ENCODE data around the gene OLFM1. TPM values are rescaled to one million over a fixed set of nuclear protein-coding genes. Genes with fewer than 3 reads are reported as not detected.

Gene OLFM1
- total and polyA plus RNA-seq, 2 of the 4 experiments (the other 2 are of a cell fraction) = 0.36 to 0.38 TPM

- Histone ChIP-seq H3K27me3 (ENCODE audit: control insufficient read depth, insufficient read depth, low read length) (no peaks in the 10 kb centered on the region; the same call in 1 of the 2 replicates), H3K36me3 (ENCODE audit: control insufficient read depth, insufficient read depth, low read length) (no peaks in the 10 kb centered on the region), H3K4ac (ENCODE audit: low read depth, low read length) (no peak overlapping the region), H3K56ac (ENCODE audit: extremely low read depth, insufficient read depth, low read length) (no peak overlapping the region), H2AK5ac (ENCODE audit: low read depth, low read length) (no peak overlapping the region), H2BK5ac (ENCODE audit: low read depth, low read length, poor library complexity, severe bottlenecking) (no peak overlapping the region), H3K9me3 (ENCODE audit: control insufficient read depth, insufficient read depth, low read length) (no peaks in the 10 kb centered on the region), H3K27ac (ENCODE audit: insufficient read depth, low read length) (no peak overlapping the region), H3K4me2 (ENCODE audit: low read depth, low read length) (no peak overlapping the region), H4K5ac (ENCODE audit: low read depth, low read length) (no peak overlapping the region), H4K91ac (ENCODE audit: insufficient read depth, low read depth, low read length) (no peak overlapping the region), H2BK120ac (ENCODE audit: low read depth, low read length) (no peak overlapping the region), H3K14ac (replicated peaks; ENCODE audit: low read depth, low read length) (no peak overlapping the region), H3K79me1 (ENCODE audit: low read depth in 1 of 2, low read length in 2 of 2) (no peaks in the 10 kb centered on the region), H3K9me1 (ENCODE audit: insufficient read depth, low read length) (no peaks in the 10 kb centered on the region), H2BK15ac (ENCODE audit: low read depth, low read length) (no peak overlapping the region), H3K9ac (ENCODE audit: low read depth, low read length) (no peak overlapping the region), H3K23ac (ENCODE audit: low read depth, low read length) (no peak overlapping the region), H4K20me1 (ENCODE audit: insufficient read depth, low read length) (no peaks in the 10 kb centered on the region), H2AK9ac (replicated peaks; ENCODE audit: low read depth, low read length, poor library complexity) (no peak overlapping the region), H4K8ac (ENCODE audit: low read depth in 2 of 2, low read length in 2 of 2) (no peak overlapping the region), H2AFZ (replicated peaks; ENCODE audit: low read length, poor library complexity) (no peak overlapping the region), H2BK20ac (ENCODE audit: low read depth, low read length) (no peak overlapping the region), H3K4me3 (ENCODE audit: insufficient read depth, low read depth, low read length) (no peak overlapping the region), H3K18ac (ENCODE audit: low read depth, low read length) (no peak overlapping the region), H3K4me1 (ENCODE audit: control insufficient read depth, insufficient read depth, low read length) (no peaks in the 10 kb centered on the region)
- TF ChIP-seq CTCF (conservative IDR thresholded peaks at IDR 0.05; ENCODE audit: low read depth, low read length) = no peak
- no peak for TF ChIP-seq CHD1 (IDR thresholded peaks at IDR 0.05; ENCODE audit: low read depth, low read length)
- no peak for TF ChIP-seq MAZ (IDR thresholded peaks at IDR 0.05; ENCODE audit: borderline replicate concordance, low read depth, low read length)
- no peak for TF ChIP-seq FOS (IDR thresholded peaks at IDR 0.05; ENCODE audit: low read depth, low read length)
- no peak for TF ChIP-seq RCOR1 (IDR thresholded peaks at IDR 0.05; ENCODE audit: insufficient replicate concordance, low read length)
- TF ChIP-seq BHLHE40 (IDR thresholded peaks at IDR 0.05; ENCODE audit: low read depth, low read length) = no peak
- no peak for TF ChIP-seq MXI1 (IDR thresholded peaks at IDR 0.05; ENCODE audit: borderline replicate concordance, low read depth, low read length)
- TF ChIP-seq SMC3 (IDR thresholded peaks at IDR 0.05; ENCODE audit: low read depth, low read length) = no peak
- TF ChIP-seq RFX5 (IDR thresholded peaks at IDR 0.05; ENCODE audit: low read depth, low read length) = no peak
- TF ChIP-seq ELK1 (IDR thresholded peaks at IDR 0.05; ENCODE audit: borderline replicate concordance, low read depth, low read length) = no peak
- no peak for TF ChIP-seq NFE2L2 (IDR thresholded peaks at IDR 0.05; ENCODE audit: low read depth, low read length)
- DNase-seq (no peak), ATAC-seq (ENCODE audit: low read depth) (no peak)
- POLR2A ChIA-PET (ENCODE audit: unreplicated experiment) = no interaction called here
- CTCF ChIA-PET = no interaction called here
- in situ Hi-C loops (cut with MboI; ENCODE audit: low sequenced_read_pairs) (no loop called here), intact Hi-C loops (cut with micrococcal nuclease) (no loop called here), dilution Hi-C loops (cut with HindIII; ENCODE audit: low sequenced_read_pairs, unreplicated experiment) (no loop called here)
- 50% methylated on average over 8 of the region's 12 CpGs; no CpG with 5 or more reads in 1 of the 2 experiments for WGBS, 2 experiments (ENCODE audit: extremely low coverage in 2 of 2, insufficient read length in 1 of 2)
- no TSS peak for BruUV-seq (replicated peaks)
These were observed 14.9 kb downstream of the OLFM1 start for GRCh38 chr9:135102331-135102730.

Data from IMR-90 (cell line).